Measurements from ENCODE around the gene SHISA2.

DNA sequence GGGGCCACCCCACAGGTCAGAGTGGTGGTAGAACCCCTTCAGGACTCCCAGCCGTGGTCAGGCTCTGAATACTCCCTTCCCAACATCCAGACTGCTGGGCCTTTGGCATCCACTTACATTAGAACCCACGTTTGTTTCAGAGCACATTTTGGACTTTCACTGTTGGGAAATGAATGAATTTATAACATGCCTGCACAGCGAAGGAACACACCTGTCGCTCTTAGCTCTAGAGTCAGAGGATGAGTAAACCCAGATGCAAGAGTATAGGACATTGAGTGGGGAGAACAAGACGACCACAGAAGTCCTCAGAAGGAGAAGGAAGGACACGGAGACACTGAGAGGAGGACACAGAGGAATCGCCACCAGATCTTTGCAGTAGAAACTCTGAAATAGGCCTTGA is 30.9 kb downstream of the SHISA2 start:
- TF ChIP-seq, protein P1, sequence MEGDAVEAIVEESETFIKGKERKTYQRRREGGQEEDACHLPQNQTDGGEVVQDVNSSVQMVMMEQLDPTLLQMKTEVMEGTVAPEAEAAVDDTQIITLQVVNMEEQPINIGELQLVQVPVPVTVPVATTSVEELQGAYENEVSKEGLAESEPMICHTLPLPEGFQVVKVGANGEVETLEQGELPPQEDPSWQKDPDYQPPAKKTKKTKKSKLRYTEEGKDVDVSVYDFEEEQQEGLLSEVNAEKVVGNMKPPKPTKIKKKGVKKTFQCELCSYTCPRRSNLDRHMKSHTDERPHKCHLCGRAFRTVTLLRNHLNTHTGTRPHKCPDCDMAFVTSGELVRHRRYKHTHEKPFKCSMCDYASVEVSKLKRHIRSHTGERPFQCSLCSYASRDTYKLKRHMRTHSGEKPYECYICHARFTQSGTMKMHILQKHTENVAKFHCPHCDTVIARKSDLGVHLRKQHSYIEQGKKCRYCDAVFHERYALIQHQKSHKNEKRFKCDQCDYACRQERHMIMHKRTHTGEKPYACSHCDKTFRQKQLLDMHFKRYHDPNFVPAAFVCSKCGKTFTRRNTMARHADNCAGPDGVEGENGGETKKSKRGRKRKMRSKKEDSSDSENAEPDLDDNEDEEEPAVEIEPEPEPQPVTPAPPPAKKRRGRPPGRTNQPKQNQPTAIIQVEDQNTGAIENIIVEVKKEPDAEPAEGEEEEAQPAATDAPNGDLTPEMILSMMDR (IDR thresholded peaks at IDR 0.05; ENCODE audit: low read length): no peak
- no peak for TF ChIP-seq EZH2 (IDR thresholded peaks at IDR 0.05; ENCODE audit: borderline replicate concordance, low read length)

All from OCI-LY1 (cell line).